Measurements from ENCODE around the gene YDJC.
"Not testable (repeated sequence)": the region's sequence is repeated elsewhere in the genome, so short reads cannot be mapped to it uniquely, and the experiment has no call there.

The YDJC gene

DNA sequence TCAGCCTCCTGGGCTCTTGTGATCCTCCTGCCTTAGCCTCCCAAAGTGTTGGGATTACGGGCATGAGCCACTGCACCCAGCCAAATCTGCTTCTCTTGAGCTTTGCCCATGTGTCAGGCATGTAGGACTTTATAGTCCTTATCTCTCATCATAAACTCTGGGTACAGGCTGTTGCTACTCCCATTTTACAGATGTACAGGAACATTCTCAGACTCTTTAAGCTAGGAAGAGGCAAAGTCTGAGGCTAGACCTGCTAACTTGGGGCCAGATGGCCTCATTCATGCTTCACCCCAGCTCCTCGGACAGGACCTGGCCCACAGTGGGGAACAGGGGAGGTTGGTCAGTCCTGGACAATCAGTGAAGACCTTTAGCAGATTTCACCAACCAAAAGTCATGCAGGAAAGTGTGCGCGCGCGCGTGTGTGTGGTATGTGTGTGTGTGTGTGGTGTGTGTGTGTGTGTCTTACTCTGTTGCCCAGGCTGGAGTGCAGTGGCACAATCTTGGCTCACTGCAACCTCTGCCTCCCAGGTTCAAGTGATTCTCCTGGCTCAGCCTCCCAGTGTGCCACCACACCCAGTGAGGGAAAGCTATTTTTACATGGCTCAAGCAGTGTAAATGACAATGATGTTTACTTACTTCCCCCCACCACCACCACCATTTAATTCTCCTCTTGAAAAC, 23.8 kb downstream of the YDJC start:
- DNase-seq (ENCODE audit: low spot score), result no peak

DNA sequence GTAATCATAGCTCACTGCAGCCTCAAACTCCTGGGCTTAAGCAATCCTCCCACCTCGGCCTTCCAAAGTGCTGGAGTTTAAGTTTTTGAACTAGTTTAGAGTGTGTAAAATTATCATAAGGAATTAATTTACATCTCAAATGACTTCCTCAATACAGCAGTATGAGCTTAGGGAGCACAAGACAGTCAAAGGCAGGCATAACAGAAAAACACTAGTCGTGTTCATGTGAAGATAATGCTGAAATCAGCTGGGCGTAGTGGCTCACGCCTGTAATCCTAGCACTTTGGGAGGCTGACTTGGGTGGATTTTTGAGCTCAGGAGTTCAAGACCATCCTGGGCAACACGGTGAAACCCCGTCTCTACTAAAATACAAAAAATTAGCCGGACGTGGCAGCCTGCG, 25.8 kb downstream of the YDJC start:
- DNase-seq (ENCODE audit: low spot score), result no peak

DNA sequence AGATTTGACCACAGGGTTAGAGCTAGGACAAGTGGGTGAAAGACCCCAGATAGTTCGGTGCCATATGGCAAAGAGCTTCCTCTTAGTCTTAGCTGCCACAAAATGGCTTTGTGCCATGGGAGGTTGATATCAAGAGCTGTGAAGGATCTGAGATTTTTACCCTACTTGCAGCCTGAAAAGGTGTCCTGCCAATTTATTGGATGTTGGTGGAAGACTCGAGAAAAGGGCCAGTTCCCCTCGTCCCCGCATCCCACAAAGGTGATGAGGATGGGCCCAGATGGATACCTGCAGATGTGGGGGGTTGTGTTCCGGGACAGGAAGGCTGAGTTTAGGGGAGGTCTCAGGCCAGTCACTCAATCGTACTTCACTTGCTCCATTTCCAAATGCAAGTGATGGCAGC, 27.2 kb downstream of the YDJC start:
- no peak for DNase-seq (ENCODE audit: low spot score)

DNA sequence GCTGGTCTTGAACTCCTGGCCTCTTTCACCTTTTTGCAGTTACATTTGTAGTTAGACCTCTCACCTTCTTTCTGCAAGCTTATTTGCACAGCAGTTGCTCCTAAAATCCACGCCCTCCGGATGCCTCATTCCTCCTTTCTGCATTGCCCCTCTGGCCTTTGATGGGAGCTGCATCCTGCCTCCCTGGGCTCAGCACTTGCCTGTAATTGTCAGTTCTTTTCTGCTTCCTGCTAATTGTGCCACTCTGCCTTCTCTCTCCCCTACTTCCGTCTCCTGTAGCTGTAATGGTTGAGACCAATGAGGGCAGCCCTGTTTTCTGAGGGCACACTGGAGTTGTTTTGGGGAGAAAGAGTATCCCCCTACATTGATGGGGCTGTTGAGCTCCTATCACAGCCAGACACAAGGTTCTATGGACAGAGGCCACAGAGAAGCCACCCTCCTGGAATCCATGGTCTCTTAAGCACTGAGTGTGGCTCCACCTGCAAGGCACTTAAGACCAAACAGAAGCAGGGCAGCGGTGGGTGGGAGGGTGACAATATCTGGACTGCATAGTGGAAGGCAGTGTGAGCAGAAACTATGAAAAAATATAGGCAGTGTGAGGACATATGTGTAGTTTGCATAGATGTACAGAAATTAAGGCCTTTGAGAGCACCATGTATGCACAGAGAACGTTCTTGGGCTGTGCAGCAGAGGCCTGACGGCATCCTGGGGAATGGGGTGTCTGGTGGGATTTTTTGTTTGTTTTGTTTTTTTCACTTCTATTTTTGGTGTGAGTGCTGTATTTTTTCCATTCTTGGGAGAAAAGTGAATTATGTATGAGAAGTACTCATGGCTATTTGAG, 30.5 kb downstream of the YDJC start:
- no peak for DNase-seq (ENCODE audit: low spot score)

DNA sequence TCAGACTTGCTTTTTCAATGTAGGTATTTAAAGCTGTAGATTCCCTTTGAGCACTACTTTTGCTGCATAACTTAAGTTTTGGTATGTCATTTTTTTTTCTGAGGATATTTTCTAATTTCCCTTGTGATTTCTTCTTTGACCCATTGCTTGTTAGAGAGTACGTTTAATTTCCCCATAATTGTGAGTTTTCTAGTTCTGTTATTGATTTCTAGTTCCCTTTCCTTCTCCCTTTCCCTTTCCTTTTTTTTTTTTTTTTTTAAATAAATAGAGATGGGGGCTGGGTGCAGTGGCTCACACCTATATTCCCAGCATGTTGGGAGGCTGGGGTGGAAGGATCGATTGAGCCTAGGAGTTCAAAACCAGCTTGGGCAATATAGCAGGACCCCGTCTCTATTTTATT, 31.5 kb downstream of the YDJC start:
- no peak for DNase-seq (ENCODE audit: low spot score)

DNA sequence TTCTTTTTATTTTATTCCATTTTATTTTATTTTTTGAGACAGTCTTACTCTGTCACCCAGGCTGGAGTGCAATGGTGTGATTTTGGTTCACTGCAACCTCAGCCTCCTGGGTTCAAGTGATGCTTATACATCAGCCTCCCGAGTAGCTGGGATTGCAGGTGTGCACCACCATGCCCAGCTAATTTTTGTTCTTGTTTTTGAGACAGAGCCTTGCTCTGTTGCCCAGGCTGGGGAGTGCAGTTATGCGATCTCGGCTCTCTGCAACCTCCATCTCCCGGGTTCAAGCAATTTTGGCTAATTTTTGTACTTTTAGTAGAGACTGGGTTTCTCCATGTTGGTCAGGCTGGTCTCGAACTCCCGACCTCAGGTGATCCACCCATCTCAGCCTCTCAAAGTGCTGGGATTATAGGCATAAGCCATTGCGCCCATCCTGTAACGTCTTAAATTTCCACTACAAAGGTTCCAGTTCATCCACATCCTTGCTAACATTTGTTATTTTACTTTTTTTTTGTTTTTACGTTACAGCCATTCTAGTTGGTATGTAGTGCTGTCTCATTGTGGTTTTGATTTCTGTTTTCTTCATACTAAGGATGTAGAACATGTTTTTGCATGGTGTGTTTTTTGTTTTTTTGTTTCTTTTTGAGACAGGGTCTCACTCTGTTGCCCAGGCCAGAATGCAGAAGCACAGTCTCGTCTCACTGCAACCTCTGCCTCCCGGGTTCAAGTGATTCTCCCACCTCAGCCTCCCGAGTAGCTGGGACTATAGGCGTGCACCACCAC, 33.3 kb downstream of the YDJC start:
- not testable (repeated sequence) for DNase-seq (ENCODE audit: low spot score)

DNA sequence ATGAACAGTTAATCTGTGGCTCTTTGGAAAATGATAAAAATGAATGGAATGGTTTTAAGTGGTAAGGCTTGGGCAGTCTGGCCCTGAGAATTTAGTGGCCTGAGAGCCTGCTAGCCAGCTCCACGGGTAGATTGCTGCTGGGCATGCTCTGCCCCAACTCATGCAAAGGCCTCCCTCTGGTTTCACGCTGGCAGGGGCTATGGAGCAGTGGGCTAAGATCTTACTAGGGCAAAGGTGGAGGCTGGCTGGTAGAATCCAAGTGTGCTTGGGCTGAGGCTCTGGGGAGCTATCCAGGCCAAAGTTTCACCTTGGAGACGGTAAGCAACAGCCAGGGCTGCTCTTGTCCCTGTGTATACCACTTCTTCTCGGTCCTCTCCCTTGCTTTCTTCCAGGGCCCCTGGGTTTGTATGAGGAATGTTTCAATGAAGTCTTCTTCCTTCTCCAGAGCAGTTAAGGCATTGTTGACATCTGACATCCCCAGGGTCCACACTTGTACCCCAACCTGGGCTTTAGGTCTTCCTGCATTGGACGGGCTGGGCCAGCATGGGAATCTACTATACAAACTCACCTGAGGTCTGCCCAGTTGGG, 34.9 kb downstream of the YDJC start:
- no peak for DNase-seq (ENCODE audit: low spot score)

DNA sequence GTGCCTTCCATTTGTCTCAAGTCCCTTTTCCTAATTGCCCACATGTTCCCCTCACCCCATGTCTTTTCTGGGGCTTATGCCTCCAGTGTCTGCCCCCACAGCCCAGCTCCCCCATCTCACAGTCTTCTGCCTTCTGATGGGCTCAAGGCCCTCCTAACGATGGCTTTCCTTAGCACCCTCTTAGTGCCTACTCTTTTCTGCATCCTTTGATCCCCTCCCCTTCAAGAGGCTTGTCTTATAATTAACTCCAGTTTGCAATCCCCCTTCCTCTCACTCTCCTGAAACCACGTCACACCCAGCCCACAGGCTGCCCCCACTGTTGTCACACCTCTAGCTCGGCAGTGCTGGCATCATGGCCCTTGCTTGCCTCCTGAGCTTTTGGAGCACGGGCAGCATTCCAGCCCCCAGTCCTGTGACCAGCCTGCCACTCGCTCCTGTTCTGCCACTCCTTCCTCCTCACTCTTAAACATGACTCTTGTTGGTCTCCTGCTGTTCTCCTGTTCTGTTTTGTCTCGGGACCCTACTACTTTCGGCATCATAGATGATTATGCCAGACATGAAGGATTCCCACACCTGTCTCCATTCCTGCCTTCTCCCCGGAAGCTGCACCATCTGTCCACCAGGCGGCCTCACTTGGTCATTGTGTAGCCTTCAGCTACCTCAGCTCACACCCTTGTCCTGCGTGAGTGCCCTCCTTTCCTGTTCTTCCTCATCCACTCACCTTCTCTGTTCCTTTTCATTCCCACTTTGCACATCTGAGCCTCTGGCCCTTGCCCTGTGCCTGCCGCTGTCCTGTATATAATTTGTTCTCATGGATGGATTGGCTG, 36.2 kb downstream of the YDJC start:
- DNase-seq (ENCODE audit: low spot score), result no peak

DNA sequence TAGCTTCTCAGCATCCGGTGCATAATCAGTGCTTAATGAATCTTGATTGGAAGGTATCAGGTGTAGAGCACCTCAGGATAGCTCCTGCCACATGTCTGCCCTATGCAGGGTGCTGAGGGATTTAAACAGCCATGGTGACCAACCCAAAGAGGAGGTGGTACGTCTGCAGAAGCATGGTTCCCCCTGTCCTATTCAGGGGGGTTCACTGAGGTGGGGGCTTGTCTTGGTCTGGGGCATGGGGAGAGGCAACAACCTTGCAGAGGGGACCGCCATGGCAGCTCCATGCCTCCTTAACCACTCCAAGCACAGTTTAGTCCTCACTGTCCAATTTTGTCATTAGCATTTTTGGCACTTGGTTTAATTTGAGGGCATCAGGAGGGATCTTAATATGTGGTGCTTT, 37.4 kb downstream of the YDJC start:
- no peak for DNase-seq (ENCODE audit: low spot score)

DNA sequence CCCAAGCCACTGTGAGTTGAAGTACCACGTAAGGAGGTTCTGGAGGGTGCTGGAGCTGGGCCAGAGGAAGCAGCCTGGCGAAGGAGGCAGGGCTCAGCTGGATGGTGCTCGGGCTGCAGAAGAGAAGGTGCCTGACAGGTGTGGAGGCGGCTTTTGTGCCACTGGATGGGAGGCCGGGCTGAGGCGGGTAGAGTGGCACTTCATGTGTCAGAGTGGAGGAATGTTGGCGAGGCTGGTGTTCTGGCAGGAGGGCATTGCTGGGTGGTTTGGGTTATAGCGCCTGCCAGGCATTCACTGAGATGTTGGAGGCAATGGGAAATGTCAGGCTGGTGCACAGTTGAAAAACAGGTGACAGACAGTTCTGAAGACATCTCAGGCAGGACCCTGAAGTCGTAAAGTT, 38.1 kb downstream of the YDJC start:
- no peak for DNase-seq (ENCODE audit: low spot score)

DNA sequence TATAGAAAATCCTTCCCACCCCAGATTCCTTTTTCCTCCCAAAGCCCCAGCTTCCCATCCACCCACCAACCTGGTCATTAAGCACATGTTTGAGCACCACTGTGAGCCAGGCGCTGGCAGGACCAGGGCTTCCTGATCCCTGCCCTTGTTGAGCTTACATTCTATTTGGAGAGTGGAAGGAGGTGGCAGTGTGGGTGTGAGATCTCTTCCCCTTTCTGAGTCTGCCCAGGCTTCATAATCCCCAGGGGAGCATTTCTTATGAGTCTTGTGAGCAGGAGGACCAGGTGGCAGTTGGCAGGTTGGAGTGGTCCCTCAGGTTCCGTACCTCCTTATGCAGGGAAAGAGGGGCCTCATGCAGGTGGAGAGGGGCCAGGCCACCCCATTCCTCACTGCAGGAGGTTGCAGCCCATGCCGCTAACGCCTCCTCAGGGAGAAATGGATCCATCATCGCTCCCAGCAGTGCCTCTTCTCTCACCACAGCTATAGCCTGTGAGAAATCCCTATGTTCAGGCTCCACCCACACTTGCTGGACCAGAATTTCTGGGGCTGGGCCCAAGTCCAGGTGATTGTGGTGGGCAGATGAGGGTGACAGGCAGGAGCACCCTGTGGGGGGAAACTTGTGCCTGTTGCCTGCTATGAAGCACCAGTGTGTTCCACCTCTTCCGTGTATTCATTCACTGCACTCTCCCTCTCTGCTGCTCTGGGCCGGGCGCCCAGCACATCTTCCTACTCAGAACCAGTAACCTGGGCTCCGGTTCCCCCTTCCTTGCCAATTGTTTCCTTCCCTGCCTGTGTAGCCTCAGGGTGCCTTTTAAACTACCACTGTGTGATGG, 38.8 kb downstream of the YDJC start:
- DNase-seq (ENCODE audit: low spot score), result no peak

DNA sequence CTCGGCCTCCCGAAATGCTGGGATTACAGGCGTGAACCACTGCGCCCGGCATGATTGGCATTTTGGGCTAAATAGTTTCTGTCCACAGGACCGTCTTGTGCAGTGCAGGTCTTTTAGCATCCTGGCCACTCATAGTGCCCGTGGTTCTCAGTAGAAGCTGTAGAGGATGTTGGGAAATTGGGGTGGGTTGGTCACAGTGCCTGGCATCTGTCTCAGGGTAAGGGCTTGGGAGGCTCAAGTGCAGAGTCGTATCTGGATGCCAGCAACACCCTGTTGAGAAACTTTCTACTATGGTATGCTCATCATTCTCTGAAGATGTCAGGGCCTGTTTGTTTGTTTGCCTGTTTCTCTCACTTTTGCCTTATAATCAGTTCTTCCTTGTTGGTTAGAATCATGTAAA, 40.4 kb downstream of the YDJC start:
- no peak for DNase-seq (ENCODE audit: low spot score)

DNA sequence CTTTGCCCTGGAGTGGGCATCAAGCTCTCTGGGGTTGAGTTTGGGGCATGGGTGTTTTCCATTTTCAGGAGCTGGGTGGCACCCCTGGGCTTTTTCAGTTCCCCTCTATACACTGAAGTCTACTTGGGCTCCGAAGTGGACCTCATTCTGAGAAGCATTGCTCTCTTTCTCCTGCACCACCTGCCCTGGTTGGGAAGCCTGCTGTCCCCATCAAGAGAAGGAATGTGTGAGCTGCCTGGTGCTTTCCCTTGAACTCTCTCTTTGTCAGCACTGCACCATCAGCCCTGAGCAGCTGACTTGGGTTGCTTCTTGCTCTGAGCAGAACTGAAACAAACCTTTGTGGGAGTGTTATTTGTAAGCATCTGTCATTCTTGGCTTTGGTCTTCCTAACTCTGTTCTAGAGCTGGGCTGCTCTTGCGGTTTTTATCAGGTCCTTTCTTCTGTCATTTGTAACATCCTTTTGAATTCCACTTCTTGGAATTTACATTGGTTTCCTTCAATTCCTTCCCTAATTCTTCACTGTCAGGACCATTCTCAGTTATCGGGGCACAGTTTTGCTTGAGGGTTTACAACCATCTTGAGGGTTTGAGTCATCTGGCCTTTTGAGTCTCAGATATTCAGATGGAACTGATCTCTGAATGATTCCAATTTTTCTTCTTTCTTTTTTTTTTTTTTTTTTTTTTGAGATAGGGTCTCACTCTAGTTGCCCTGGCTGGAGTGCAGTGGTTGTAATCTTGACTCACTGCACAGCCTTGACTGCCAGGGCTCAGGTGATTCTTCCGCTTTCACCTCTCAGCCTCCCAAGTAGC, 41.8 kb downstream of the YDJC start:
- DNase-seq (ENCODE audit: low spot score), result peak; percentile 94

DNA sequence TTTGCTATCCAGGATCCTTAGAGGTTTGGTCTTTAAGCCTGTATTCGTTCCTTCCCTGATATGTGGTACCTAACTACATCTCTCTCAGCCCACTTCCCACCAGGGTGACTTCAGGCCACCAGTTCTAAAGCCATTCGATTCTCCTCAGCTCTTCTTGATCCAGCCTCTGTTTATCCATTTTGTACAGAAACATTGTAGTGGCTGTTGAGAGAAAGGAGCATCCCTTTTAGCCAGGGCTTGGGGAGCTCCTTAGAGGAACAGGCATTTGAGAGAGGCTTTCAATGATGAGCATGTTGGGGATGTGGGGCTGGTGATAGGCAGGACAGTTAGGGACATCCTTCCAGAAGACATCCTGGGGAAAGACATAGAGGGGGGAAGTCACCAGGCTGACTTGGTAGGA, 44.4 kb downstream of the YDJC start:
- no peak for DNase-seq (ENCODE audit: low spot score)

DNA sequence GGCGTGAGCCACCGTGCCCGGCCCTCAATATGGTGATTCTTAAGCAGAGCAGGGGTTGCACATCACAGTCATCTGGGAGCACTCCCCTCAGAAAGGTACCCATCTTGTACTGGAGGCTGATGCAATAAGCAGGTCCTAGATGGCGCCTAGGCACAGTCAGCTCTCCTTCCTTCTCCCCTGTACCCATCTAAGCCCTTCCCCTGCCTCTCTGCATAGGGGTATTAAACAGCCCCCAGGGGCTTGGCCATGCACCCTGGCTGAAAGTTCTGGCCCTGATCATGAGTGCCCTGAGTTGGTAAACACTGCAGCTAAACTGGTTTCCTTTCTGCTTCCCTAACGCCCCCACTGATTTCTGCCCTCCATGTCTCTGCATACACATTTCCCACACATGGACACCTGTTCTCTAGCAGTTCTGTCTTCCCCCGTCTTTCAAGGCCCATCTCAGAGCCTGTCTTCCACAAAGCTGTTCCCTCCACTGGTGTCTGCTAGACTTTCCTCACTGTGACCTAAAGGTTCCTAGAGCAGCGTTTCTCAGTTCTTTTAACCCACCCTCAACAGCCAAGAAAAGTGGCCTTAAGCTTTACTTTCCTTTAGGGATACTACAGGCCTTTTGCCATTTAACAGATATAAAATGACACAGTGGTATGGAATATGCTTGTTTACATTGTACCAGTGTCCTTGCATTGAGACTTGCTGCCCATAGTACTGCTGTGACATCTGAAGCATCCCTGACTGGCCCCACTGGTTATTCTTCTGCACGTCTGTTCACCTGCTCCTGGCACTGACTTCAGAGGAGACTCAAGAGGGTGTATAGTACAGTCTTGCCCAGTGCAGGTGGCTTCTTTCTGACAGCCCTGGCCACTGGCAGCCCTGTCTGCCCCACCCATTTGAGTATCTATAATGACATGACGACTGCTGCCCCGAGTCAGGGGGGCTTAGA, 46.8 kb downstream of the YDJC start:
- no peak for DNase-seq (ENCODE audit: low spot score)

DNA sequence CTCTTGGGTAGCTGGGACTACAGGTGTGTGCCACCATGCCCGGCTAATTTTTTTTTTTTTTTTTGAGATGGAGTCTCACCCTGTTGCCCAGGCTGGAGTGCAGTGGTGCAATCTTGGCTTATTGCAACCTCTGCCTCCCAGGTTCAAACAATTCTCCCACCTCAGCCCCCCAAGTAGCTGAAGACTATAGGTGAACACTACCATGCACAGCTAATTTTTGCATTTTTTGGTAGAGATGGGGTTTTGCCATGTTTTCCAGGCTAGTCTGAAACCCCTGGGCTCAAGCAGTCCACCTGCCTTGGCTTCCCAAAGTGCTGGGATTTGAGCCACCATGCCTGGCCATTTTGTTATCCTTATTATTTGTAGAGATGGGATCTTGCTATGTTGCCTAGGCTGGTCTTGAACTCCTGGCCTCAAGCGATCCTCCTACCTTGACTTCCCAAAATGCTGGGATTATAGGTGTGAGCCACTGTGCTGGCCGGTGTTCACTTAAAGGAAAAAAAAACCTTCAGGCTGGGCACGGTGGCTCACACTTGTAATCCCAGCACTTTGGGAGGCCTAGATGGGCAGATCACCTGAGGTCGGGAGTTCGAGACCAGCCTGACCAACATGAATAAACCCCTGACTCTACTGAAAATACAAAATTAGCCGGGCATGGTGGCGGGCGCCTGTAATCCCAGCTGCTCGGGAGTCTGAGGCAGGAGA, 48.7 kb downstream of the YDJC start:
- DNase-seq (ENCODE audit: low spot score), result not testable (repeated sequence)

DNA sequence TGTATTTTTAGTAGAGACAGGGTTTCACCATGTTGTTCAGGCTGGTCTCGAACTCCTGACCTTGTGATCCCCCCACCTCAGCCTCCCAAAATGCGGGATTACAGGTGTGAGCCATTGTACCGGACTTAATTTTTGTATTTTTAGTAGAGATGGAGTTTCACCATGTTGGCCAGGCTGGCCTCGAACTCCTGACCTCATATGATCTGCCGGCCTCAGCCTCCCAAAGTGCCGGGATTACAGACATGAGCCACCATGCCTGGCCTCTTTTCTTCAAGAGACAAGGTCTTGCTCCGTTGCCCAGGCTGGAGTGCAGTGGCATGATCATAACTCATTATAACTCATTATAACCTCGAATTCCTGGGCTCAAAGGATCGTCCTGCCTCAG, 49.2 kb downstream of the YDJC start:
- not testable (repeated sequence) for DNase-seq (ENCODE audit: low spot score)

DNA sequence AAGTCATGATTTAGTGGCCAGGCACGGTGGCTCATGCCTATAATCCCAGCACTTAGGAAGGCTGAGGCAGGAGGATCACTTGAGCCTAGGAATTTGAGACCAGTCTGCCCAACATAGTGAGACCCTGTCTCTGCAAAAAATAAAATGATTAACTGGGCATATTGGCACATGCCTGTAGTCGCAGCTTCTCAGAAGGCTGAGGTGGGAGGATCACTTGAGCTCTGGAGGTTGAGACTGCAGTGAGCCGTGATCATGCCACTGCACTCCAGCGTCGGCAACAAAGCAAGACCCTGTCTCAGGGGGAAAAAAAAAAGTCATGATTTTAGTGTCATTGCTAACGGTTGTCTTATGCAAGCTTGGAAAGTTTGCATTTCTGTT, 50.4 kb downstream of the YDJC start:
- DNase-seq (ENCODE audit: low spot score), result no peak
